ENCODE measurements around the gene RPL39L.

DNA sequence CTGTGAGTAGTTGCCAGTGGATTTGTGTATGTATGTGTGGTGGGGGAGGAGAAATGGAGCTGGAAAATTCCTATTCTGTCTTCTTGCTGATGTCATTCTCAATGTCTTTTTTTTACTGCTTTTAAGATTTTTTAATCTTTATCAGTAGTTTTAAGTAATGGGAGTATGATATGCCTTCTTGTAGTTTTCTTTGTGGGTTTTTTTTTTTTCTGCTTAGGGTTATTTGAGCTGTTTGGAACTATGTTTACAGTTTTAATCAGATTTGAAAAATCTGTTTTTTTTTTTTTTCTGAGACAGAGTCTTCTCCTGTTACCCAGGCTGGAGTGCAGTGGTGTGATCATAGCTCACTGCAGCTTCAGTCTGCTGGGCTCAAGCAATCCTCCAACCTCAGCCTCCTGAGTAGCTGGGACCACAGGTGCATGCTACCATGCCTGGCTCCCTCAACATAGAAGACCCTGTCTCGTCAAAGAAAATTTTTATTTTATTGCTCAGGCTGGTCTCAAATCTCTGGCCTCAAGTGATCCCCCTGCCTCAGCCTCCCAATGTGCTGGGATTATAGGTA is 37.1 kb downstream of the RPL39L start:
- TF ChIP-seq, protein P1, sequence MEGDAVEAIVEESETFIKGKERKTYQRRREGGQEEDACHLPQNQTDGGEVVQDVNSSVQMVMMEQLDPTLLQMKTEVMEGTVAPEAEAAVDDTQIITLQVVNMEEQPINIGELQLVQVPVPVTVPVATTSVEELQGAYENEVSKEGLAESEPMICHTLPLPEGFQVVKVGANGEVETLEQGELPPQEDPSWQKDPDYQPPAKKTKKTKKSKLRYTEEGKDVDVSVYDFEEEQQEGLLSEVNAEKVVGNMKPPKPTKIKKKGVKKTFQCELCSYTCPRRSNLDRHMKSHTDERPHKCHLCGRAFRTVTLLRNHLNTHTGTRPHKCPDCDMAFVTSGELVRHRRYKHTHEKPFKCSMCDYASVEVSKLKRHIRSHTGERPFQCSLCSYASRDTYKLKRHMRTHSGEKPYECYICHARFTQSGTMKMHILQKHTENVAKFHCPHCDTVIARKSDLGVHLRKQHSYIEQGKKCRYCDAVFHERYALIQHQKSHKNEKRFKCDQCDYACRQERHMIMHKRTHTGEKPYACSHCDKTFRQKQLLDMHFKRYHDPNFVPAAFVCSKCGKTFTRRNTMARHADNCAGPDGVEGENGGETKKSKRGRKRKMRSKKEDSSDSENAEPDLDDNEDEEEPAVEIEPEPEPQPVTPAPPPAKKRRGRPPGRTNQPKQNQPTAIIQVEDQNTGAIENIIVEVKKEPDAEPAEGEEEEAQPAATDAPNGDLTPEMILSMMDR (IDR thresholded peaks at IDR 0.05) = no peak
- no peak for TF ChIP-seq EP300 (IDR thresholded peaks at IDR 0.05)

Data from upper lobe of left lung (tissue), 4 donors.